Activated T-helper 17 cell treated with anti-CD3 and anti-CD28 coated beads, Interleukin-2, amount 50 U/mL, for 72 hours (primary cell): Measurements from ENCODE around the gene ARHGEF25. TPM values are rescaled to one million over a fixed set of nuclear protein-coding genes. Genes with fewer than 3 reads are reported as not detected.

Experiments
- ATAC-seq: fragments of 150-1000 bp; cut with Tn5 transposase; replicated peaks from 2 replicates; pipeline ENCODE4 v1.10.0; 2021; ENCODE audit warnings: mild to moderate bottlenecking, moderate library complexity
- H3K27ac Mint-ChIP-seq: one replicate; pipeline ENCODE4 v1.8.0; 2022; ENCODE audit warnings: mixed read lengths
- H3K27me3 Mint-ChIP-seq: one replicate; pipeline ENCODE4 v1.8.0; 2022; ENCODE audit warnings: mixed read lengths
- H3K36me3 Mint-ChIP-seq: one replicate; pipeline ENCODE4 v1.8.0; 2022; ENCODE audit warnings: low read depth, mild to moderate bottlenecking, mixed read lengths
- H3K4me1 Mint-ChIP-seq: one replicate; pipeline ENCODE4 v1.8.0; 2022; ENCODE audit warnings: mixed read lengths
- H3K4me3 Mint-ChIP-seq: one replicate; pipeline ENCODE4 v1.8.0; 2022; ENCODE audit warnings: mild to moderate bottlenecking, mixed read lengths
- H3K9me3 Mint-ChIP-seq: one replicate; pipeline ENCODE4 v1.8.0; 2022; ENCODE audit warnings: mixed read lengths
- total RNA-seq, 2 donors: library from RNA; stranded (reverse); gene quantifications; one replicate each; pipeline ENCODE4 v1.2.3, GENCODE V29; 2022

ARHGEF25 gene
- total RNA-seq, 2 donors from 2014 or later = 1.5 to 1.6 TPM

- Mint-ChIP-seq H3K4me1 (peaks cover 20% of the 10 kb centered on the region), H3K36me3 (peaks cover 38% of the 10 kb centered on the region), H3K27ac (peak overlapping the region; percentile 74), H3K27me3 (no peaks in the 10 kb centered on the region), H3K9me3 (no peaks in the 10 kb centered on the region), H3K4me3 (peak overlapping the region; percentile 81)
- no peak for ATAC-seq
These were observed 18.6 kb upstream of the ARHGEF25 start for GRCh38 chr12:57592551-57593165.

- Mint-ChIP-seq H3K27ac (no peak overlapping the region), H3K4me3 (no peak overlapping the region), H3K27me3 (no peaks in the 10 kb centered on the region), H3K4me1 (peaks cover 20% of the 10 kb centered on the region), H3K36me3 (peaks cover 42% of the 10 kb centered on the region), H3K9me3 (no peaks in the 10 kb centered on the region)
- ATAC-seq = no peak
These were observed 18.0 kb upstream of the ARHGEF25 start for GRCh38 chr12:57593187-57593586.

DNA sequence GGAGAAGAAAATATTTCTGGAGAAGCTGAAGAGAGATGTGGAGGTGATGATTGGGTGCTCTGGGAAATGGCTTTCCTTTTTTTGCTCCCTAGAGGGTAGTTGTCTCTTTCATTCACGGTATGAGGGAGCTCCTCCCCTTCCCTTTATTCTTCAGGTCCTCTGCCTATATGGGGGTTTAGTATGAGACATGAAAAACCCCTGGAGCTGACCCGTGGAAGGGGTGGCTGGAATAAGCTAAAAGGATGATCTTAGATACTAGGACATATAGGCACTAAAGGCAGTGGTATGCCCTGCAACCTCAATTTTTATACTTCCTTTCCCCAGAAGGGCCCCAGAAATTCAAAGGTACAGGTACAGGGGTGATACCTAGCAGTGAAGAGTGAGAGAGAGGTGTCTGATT is 10.8 kb upstream of the ARHGEF25 start:
- Mint-ChIP-seq H3K36me3 (peaks cover 73% of the 10 kb centered on the region), H3K27ac (peak overlapping the region; percentile 26), H3K9me3 (no peaks in the 10 kb centered on the region), H3K4me3 (no peak overlapping the region), H3K27me3 (no peaks in the 10 kb centered on the region), H3K4me1 (peaks cover 9% of the 10 kb centered on the region)
- ATAC-seq = no peak

DNA sequence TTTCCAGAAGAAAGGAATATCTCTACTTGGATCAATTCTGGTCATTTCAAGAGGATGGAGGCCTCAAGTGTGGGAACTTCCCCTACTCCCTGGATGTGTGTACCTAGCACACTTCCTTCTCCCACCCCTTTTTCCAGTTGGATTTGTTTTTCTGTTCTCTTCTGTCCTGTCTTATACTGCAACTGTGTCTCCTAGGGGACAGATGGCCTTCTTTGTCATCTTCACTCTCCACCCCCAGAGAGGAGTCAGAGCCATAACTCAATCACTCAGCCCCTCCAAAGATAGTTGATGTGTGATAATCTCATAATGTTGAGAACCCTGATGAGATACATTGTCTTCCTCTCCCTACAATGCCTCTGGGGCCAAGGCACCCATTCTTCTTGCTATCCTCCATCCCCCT is 8.7 kb upstream of the ARHGEF25 start:
- Mint-ChIP-seq H3K27me3 (no peaks in the 10 kb centered on the region), H3K27ac (no peak overlapping the region), H3K36me3 (peaks cover 52% of the 10 kb centered on the region), H3K4me3 (no peak overlapping the region), H3K4me1 (peaks cover 13% of the 10 kb centered on the region), H3K9me3 (no peaks in the 10 kb centered on the region)
- ATAC-seq = no peak

DNA sequence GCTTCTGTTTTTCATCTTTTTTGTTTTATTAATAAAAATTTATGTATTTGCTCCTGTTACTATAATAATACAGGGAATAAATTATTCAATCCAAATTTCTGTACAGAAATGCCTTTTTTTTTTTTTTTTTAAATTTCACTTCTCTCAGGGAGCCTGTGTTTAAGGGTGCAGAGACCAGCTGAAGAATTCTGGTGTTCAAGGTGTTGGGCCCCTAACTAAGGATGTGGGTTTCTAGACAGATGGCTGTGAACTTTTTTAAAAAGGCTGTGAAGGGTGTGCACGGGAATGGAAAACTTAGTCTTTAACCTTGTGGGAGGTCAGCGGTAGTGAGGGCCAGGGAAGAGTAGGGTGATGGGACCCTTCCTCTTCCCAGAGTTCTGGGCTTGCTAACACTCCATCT is 7.9 kb upstream of the ARHGEF25 start:
- H3K4me1 Mint-ChIP-seq = peaks cover 13% of the 10 kb centered on the region
- peak overlapping the region; percentile 74 for H3K4me3 Mint-ChIP-seq

DNA sequence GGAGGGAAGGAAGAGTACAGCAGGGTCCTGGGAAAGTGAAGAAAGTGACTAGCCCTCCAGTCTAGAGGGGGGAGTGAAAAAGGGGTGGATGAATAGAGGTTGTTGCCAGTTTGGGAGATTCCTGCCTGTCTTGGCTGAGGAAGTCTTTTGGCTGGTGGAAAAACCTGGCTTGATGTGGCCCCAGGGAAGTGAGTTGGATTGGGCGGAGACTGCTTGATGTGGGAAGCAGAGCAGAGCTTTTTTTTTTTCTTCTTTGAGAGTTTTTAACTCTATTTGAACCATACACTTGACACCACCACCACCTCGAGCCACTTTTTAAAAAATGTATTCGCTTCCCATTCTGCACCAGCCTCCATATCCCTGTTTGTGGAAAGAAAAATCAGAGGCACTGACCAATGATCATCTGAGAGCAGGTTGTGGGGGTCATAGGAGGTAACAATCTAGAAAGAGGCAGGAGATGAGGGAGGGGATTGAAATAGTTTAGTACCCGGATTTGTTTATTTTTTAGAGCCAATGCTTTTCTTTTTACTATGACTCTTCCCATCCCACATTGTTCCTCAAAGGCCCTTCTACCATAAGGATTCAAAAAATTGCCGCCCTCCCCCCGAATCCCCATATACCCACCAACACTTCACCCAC is 7.3 kb upstream of the ARHGEF25 start:
- no peak for ATAC-seq

More for the DNA sequence above, 7.9 kb upstream of the ARHGEF25 start:
- Mint-ChIP-seq H3K9me3 (no peaks in the 10 kb centered on the region), H3K27ac (peak overlapping the region; percentile 84), H3K36me3 (peaks cover 46% of the 10 kb centered on the region), H3K27me3 (no peaks in the 10 kb centered on the region)
- ATAC-seq = no peak

GRCh38 chr12:57604454-57604991 is 6.7 kb upstream of the ARHGEF25 start, which contains the start of gene DTX3:
Gene DTX3 (plus strand): TSS chr12:57604824. CDS start chr12:57606518, 1,694 bp downstream.
- Mint-ChIP-seq H3K27ac (peak within 1 kb of the TSS; percentile 84), H3K9me3 (no peaks in the 10 kb centered on the region), H3K4me1 (peaks cover 9% of the 10 kb centered on the region), H3K36me3 (peaks cover 34% of the 10 kb centered on the region), H3K4me3 (peak within 1 kb of the TSS; percentile 74), H3K27me3 (no peaks in the 10 kb centered on the region)
- ATAC-seq = peak; percentile 75

More for the DNA sequence above, 7.3 kb upstream of the ARHGEF25 start:
- Mint-ChIP-seq H3K4me3 (peak overlapping the region; percentile 74), H3K27ac (peak overlapping the region; percentile 84), H3K36me3 (peaks cover 40% of the 10 kb centered on the region), H3K9me3 (no peaks in the 10 kb centered on the region), H3K4me1 (peaks cover 13% of the 10 kb centered on the region), H3K27me3 (no peaks in the 10 kb centered on the region)

DNA sequence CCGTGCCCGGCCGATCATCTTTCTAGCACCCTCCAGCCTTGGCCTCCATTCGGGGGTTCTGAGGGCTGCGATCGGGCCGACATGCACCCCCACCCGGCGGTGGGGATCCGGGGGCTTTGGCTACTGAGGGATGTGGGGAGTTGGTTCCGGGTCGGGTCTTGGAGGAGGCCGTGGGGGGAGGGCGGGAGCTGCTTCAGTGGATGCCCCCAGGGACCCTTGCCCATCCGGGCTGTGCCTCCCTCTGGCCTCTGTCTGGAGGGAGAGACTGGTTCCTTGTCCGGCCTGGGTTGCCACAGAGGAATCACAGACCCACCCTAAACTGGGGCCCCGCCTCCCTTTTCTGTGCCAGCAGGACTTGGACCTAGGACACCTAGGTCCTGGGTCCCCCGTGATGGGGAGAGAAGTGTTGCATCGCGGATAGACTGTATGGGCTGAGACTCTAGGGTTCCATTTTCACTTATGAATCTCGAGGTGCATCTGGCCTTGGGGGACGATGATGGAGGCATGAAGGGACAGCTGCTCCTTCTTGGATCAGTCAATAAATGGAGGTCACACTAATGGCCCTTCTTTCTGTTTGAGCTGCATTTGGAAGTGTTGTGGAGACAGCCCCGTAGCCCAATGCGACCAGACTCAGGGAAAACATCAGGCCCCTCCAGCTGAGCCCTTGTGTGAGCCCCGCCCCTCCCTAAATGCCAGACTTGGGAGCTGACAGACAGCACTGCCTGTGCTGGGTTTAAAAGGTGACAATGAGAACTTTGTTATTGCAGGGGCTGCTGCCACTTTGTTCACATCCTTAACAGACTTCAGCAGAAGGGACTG is 6.0 kb upstream of the ARHGEF25 start:
- peak; percentile 51 for ATAC-seq
- Mint-ChIP-seq H3K4me3 (peak overlapping the region; percentile 74), H3K27me3 (peaks cover under 1% of the 10 kb centered on the region), H3K4me1 (peaks cover 9% of the 10 kb centered on the region), H3K36me3 (peaks cover 27% of the 10 kb centered on the region), H3K27ac (peak overlapping the region; percentile 84), H3K9me3 (no peaks in the 10 kb centered on the region)

GRCh38 chr12:57605811-57606311 is 5.4 kb upstream of the ARHGEF25 start:
- Mint-ChIP-seq H3K27me3 (peaks cover 3% of the 10 kb centered on the region), H3K4me1 (peaks cover 9% of the 10 kb centered on the region), H3K36me3 (peaks cover 21% of the 10 kb centered on the region), H3K9me3 (no peaks in the 10 kb centered on the region), H3K27ac (peak overlapping the region; percentile 84), H3K4me3 (peak overlapping the region; percentile 74)
- ATAC-seq = no peak

DNA sequence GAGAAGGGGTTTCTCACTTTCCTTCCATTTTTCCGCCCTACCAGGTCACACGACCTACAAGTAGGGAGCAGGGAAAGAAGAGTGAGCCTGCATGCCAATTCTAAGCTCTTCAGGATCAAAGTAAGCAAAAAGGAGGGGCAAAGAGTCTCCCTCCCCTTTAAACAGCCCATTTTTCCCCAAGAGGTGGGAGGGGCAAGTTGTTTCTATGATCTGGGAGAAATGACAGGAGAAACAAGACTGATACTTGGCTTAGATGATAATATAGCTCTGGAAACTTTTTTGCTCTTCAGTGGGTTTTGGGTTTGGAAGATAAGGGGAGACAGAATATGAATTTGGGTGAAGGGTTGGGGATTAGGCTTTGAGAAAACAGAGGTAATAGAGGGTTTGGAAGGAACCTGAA is 4.8 kb upstream of the ARHGEF25 start:
- peaks cover 9% of the 10 kb centered on the region for H3K4me1 Mint-ChIP-seq
- no peaks in the 10 kb centered on the region for H3K9me3 Mint-ChIP-seq
- H3K27ac Mint-ChIP-seq = no peak overlapping the region
- H3K4me3 Mint-ChIP-seq = no peak overlapping the region
- no peak for ATAC-seq
- peaks cover 3% of the 10 kb centered on the region for H3K27me3 Mint-ChIP-seq
- H3K36me3 Mint-ChIP-seq = peaks cover 15% of the 10 kb centered on the region

DNA sequence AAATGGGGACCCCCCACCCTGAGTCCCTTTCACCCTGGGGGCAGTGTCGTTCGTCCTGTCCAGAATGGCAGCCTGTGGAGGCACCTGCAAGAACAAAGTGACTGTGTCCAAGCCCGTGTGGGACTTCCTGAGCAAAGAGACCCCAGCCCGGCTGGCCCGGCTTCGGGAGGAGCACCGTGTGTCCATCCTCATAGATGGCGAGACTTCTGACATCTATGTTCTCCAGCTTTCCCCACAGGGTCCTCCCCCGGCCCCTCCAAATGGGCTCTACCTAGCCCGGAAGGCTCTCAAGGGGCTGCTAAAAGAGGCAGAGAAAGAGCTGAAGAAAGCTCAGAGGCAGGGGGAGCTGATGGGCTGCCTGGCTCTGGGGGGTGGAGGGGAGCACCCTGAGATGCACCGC is 4.4 kb upstream of the ARHGEF25 start:
- Mint-ChIP-seq H3K27me3 (peaks cover 3% of the 10 kb centered on the region), H3K9me3 (no peaks in the 10 kb centered on the region), H3K4me3 (no peak overlapping the region), H3K4me1 (peaks cover 9% of the 10 kb centered on the region), H3K27ac (no peak overlapping the region), H3K36me3 (peaks cover 11% of the 10 kb centered on the region)
- no peak for ATAC-seq

- Mint-ChIP-seq H3K4me3 (no peak overlapping the region), H3K27me3 (peaks cover 9% of the 10 kb centered on the region), H3K27ac (no peak overlapping the region), H3K36me3 (no peaks in the 10 kb centered on the region), H3K4me1 (peaks cover 5% of the 10 kb centered on the region), H3K9me3 (no peaks in the 10 kb centered on the region)
- ATAC-seq = no peak
These were observed 3.1 kb upstream of the ARHGEF25 start for GRCh38 chr12:57607958-57608663.

DNA sequence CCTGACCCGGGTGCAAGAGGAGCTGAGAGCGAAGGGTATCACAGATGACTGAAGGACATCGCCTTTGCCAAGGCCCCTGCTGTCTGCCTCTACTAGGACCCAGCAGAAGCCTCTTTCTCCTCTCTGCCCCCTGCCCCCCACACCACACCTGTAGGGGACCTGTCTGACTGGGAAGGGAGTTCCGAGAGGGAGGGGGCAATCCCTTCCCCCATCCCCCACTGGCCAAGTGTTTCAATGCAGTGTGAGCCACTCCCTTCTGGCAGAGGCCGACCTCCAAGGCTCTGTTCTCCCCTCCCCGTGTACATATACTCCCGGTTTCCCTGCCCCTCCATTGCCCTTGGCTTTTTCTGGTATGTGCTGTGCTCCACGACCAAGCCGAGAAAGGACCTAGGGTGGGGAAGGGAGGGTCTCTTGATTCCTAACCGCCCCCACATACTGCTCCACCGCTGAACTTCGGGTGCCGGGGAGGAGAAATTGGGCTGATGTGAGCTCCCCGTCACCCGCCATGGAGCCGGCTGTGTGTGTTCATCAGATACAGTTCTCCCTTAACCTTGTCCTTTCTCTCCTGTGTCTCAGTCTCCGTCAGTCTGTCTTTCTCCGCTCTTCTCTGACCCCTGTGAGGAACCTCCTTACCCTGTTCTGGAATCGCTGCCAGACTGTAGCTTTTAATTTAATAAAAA is 2.0 kb upstream of the ARHGEF25 start:
- H3K4me1 Mint-ChIP-seq = peaks cover 5% of the 10 kb centered on the region
- H3K27ac Mint-ChIP-seq = no peak overlapping the region
- ATAC-seq = no peak
- H3K4me3 Mint-ChIP-seq = no peak overlapping the region
- no peaks in the 10 kb centered on the region for H3K9me3 Mint-ChIP-seq
- H3K36me3 Mint-ChIP-seq = no peaks in the 10 kb centered on the region
- peaks cover 9% of the 10 kb centered on the region for H3K27me3 Mint-ChIP-seq
